HL-60 (cell line): ENCODE data around the gene GJC1.

ENCODE experiments used
- DNase-seq, 2 experiments: peaks; one replicate each; pipeline ENCODE4 v3.0.0-alpha.2; 2010 to 2020; ENCODE audit warnings: low read depth in 1 of 2, low spot score in 1 of 2
- H3K27ac ChIP-seq: fragments of 250-450 bp; sonication (Bioruptor Pico); replicated peaks from 2 replicates; pipeline ENCODE4 v1.5.1; 2020; ENCODE audit warnings: mild to moderate bottlenecking, moderate library complexity
- H3K27me3 ChIP-seq: fragments of 250-450 bp; sonication (Bioruptor Pico); 2 replicates; pipeline ENCODE4 v1.5.1; 2021; ENCODE audit warnings: mild to moderate bottlenecking, moderate library complexity; ENCODE audit not compliant: insufficient read depth, poor library complexity, severe bottlenecking
- H3K4me3 ChIP-seq: replicated peaks from 2 replicates; pipeline ENCODE4 v1.5.1; 2011; ENCODE audit warnings: mild to moderate bottlenecking, control low read depth, low read length; ENCODE audit not compliant: insufficient read depth
- GABPA ChIP-seq: IDR thresholded peaks from 2 replicates; pipeline ENCODE4 v1.6.1; 2012; ENCODE audit warnings: low read depth
- POLR2AphosphoS5 ChIP-seq: IDR thresholded peaks from 2 replicates; pipeline ENCODE4 v1.6.1; 2012; ENCODE audit warnings: low read depth
- SPI1 ChIP-seq: IDR thresholded peaks from 2 replicates; pipeline ENCODE4 v1.6.1; 2012; ENCODE audit warnings: low read depth, mild to moderate bottlenecking, borderline replicate concordance
- TF ChIP-seq, protein P1 (sequence below): IDR thresholded peaks from 2 replicates; pipeline ENCODE4 v1.6.1; 2012; ENCODE audit warnings: low read depth; ENCODE audit not compliant: insufficient replicate concordance
- TF ChIP-seq, protein P2 (sequence below): IDR thresholded peaks from one replicate; pipeline ENCODE4 v1.5.1; 2011; ENCODE audit warnings: low read length, control low read depth, inconsistent platforms; ENCODE audit not compliant: insufficient read depth

GJC1 gene

DNA sequence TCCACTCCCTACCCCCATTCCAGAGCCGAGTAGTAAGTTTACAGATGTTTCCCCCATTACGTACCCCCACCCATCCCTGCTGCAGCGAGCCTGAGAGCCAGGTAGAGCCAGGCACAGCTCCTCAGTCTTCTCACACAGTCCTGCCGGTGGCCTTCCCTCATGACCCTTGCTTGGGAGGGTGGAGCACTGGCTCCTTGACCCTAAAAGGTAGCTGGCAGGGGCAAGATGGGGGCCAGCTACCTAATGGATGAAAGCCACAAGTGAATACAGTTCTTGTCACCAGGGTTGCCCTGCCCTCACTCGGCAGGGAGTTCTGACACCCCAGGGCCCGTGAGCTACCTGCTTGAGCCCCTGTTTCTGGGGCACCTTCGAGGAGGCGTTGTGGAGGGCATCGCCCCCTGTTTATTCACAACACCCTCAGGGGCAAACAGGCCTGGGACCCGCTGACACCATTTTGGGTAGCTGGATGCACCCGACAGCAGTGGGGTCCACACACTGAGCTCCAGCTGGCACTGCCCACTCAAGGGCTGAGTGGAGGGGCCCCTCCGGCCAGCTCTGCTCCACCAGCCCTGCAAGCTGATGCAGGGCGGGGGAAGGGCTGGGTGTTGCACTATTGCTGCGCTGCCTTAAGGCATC, 49.1 kb downstream of the GJC1 start:
- no peak for TF ChIP-seq POLR2AphosphoS5
- TF ChIP-seq GABPA, result no peak
- TF ChIP-seq, protein P1, sequence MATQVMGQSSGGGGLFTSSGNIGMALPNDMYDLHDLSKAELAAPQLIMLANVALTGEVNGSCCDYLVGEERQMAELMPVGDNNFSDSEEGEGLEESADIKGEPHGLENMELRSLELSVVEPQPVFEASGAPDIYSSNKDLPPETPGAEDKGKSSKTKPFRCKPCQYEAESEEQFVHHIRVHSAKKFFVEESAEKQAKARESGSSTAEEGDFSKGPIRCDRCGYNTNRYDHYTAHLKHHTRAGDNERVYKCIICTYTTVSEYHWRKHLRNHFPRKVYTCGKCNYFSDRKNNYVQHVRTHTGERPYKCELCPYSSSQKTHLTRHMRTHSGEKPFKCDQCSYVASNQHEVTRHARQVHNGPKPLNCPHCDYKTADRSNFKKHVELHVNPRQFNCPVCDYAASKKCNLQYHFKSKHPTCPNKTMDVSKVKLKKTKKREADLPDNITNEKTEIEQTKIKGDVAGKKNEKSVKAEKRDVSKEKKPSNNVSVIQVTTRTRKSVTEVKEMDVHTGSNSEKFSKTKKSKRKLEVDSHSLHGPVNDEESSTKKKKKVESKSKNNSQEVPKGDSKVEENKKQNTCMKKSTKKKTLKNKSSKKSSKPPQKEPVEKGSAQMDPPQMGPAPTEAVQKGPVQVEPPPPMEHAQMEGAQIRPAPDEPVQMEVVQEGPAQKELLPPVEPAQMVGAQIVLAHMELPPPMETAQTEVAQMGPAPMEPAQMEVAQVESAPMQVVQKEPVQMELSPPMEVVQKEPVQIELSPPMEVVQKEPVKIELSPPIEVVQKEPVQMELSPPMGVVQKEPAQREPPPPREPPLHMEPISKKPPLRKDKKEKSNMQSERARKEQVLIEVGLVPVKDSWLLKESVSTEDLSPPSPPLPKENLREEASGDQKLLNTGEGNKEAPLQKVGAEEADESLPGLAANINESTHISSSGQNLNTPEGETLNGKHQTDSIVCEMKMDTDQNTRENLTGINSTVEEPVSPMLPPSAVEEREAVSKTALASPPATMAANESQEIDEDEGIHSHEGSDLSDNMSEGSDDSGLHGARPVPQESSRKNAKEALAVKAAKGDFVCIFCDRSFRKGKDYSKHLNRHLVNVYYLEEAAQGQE, result no peak
- TF ChIP-seq, protein P2, sequence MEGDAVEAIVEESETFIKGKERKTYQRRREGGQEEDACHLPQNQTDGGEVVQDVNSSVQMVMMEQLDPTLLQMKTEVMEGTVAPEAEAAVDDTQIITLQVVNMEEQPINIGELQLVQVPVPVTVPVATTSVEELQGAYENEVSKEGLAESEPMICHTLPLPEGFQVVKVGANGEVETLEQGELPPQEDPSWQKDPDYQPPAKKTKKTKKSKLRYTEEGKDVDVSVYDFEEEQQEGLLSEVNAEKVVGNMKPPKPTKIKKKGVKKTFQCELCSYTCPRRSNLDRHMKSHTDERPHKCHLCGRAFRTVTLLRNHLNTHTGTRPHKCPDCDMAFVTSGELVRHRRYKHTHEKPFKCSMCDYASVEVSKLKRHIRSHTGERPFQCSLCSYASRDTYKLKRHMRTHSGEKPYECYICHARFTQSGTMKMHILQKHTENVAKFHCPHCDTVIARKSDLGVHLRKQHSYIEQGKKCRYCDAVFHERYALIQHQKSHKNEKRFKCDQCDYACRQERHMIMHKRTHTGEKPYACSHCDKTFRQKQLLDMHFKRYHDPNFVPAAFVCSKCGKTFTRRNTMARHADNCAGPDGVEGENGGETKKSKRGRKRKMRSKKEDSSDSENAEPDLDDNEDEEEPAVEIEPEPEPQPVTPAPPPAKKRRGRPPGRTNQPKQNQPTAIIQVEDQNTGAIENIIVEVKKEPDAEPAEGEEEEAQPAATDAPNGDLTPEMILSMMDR, result no peak
- no peak for TF ChIP-seq SPI1
- no peak for DNase-seq
- H3K27ac ChIP-seq, result no peak overlapping the region
- H3K27me3 ChIP-seq, result no peaks in the 10 kb centered on the region
- no peak overlapping the region for H3K4me3 ChIP-seq

DNA sequence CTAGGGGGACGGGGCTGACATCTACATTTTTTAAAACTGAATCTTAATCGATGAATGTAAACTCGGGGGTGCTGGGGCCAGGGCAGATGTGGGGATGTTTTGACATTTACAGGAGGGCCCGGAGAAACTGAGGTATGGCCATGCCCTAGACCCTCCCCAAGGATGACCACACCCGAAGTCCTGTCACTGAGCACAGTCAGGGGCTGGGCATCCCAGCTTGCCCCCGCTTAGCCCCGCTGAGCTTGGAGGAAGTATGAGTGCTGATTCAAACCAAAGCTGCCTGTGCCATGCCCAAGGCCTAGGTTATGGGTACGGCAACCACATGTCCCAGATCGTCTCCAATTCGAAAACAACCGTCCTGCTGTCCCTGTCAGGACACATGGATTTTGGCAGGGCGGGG, 49.9 kb downstream of the GJC1 start:
- no peak overlapping the region for H3K27ac ChIP-seq
- TF ChIP-seq SPI1, result no peak
- TF ChIP-seq GABPA, result no peak
- TF ChIP-seq, protein P1, result no peak
- TF ChIP-seq, protein P2, result no peak
- no peak for TF ChIP-seq POLR2AphosphoS5
- DNase-seq, result no peak
- H3K4me3 ChIP-seq, result no peak overlapping the region
- H3K27me3 ChIP-seq, result no peaks in the 10 kb centered on the region

DNA sequence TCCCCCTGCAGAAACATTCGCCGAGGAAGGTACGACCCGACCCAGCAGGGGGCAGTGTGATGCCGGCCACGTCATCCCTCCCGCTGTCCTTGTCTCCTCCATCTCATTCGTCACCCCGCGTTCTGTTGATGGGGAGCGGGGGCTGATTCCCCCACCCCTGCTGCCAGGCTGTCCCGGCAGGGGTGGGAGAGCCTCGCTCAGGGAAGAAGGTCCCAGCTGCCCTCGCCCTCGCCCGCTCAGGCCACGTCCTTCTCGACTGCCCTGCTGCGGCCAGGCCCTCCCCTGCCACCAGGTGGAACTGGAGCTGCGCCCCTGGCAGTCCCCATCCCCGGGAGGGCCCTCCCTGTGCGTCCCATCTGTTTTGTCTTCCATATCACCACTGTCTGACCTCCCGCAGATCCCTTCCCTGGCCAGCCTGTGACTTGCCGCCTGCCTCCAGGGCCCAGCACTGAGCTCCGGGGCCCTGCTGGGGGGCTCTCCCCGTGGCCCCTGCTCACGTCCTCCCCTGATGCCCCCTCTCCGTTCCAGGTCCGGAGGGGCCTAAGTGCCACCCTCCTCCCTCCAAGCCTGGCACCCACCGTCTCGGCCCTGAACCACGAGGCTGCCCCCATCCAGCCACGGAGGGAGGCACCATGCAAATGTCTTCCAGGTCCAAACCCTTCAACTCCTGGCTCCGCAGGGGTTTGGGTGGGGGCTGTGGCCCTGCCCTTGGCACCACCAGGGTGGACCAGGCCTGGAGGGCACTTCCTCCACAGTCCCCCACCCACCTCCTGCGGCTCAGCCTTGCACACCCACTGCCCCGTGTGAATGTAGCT, 50.7 kb downstream of the GJC1 start:
- H3K27me3 ChIP-seq, result no peaks in the 10 kb centered on the region
- DNase-seq, result peak in 1 of 2 experiments; percentile 78
- peak overlapping the region; percentile 34 for H3K4me3 ChIP-seq
- no peak overlapping the region for H3K27ac ChIP-seq
- TF ChIP-seq, protein P2, result peak; percentile 64
- no peak for TF ChIP-seq SPI1
